ENCODE data around the gene DIABLO. TPM values are rescaled to one million over a fixed set of nuclear protein-coding genes. Genes with fewer than 3 reads are reported as not detected.
A peak's percentile ranks its signal among the peaks of the same experiment; 100 is the strongest.
"Not testable (repeated sequence)": the region's sequence is repeated elsewhere in the genome, so short reads cannot be mapped to it uniquely, and the experiment has no call there.

Gene DIABLO
- total RNA-seq, 1 donor from 2014 or later = 50.1 TPM

DNA sequence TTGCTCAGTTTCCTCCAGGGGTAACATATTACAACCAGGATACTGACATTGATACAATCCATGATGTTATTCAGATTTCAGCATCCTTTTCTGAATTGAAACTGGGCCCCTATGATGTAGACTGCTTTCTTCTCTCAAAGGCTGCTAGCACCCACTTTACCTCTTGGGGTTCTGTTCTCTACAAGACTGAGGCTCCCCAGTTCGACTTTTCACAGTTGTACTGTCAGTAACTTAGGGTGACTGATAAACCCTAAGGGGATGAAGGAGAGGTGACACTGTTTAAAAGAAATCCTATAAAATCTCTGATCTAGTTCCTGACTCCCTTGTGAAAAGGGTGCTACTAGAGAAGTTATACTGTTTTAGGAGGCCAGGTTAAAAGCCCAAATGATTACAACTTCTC lies 39.6 kb upstream of the DIABLO start:
- Mint-ChIP-seq H3K4me3 (ENCODE audit: unreplicated experiment) (peak overlapping the region; percentile 99), H3K27ac (ENCODE audit: unreplicated experiment) (peak overlapping the region; percentile 100), H3K9me3 (ENCODE audit: unreplicated experiment) (peaks cover 5% of the 10 kb centered on the region), H3K27me3 (ENCODE audit: unreplicated experiment) (peaks cover 16% of the 10 kb centered on the region), H3K36me3 (ENCODE audit: low read depth, unreplicated experiment) (peaks cover 18% of the 10 kb centered on the region), H3K4me1 (ENCODE audit: unreplicated experiment) (peaks cover 11% of the 10 kb centered on the region)
- DNase-seq (ENCODE audit: low spot score) = no peak
- TF ChIP-seq, protein P1, sequence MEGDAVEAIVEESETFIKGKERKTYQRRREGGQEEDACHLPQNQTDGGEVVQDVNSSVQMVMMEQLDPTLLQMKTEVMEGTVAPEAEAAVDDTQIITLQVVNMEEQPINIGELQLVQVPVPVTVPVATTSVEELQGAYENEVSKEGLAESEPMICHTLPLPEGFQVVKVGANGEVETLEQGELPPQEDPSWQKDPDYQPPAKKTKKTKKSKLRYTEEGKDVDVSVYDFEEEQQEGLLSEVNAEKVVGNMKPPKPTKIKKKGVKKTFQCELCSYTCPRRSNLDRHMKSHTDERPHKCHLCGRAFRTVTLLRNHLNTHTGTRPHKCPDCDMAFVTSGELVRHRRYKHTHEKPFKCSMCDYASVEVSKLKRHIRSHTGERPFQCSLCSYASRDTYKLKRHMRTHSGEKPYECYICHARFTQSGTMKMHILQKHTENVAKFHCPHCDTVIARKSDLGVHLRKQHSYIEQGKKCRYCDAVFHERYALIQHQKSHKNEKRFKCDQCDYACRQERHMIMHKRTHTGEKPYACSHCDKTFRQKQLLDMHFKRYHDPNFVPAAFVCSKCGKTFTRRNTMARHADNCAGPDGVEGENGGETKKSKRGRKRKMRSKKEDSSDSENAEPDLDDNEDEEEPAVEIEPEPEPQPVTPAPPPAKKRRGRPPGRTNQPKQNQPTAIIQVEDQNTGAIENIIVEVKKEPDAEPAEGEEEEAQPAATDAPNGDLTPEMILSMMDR (IDR thresholded peaks at IDR 0.05; ENCODE audit: unreplicated experiment) = no peak

DNA sequence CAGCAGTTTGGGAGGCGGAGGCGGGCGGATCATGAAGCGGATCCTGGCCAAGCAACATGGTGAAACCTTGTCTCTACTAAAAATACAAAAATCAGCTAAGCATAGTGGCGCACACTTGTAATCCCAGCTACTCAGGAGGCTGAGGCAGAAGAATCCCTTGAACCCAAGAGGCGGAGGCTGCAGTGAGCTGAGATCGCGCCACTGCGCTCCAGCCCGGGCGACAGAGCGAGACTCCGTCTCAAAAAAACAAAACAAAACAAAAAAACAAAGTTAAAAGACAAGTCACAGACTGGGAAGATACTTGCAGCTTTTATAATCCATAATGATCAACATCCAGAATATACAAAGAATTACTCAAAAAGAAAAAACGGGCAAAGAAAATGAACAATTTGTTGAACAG lies 34.9 kb upstream of the DIABLO start:
- DNase-seq (ENCODE audit: low spot score); H3K4me3 Mint-ChIP-seq (ENCODE audit: unreplicated experiment); H3K27me3 Mint-ChIP-seq (ENCODE audit: unreplicated experiment); H3K27ac Mint-ChIP-seq (ENCODE audit: unreplicated experiment); H3K4me1 Mint-ChIP-seq (ENCODE audit: unreplicated experiment); H3K9me3 Mint-ChIP-seq (ENCODE audit: unreplicated experiment): not testable (repeated sequence)
- H3K36me3 Mint-ChIP-seq (ENCODE audit: low read depth, unreplicated experiment) = peaks cover 23% of the 10 kb centered on the region

DNA sequence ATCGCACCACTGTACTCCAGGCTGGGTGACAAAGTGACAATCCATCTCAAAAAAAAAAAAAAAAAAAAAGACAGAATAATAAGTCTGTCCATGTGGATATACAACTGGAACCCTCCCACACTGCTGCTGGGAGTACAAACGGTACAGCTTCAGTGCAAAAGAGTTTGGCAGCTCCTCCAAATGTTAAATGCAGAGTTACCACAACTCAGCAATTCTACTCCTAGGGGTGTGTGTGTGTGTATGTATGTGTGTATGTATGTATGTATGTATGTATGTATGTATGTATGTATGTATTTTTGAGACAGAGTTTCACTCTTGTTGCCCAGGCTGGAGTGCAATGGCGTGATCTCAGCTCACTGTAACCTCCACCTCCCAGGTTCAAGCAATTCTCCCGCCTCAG lies 33.1 kb upstream of the DIABLO start:
- not testable (repeated sequence) for H3K4me1 Mint-ChIP-seq (ENCODE audit: unreplicated experiment); H3K27me3 Mint-ChIP-seq (ENCODE audit: unreplicated experiment); H3K4me3 Mint-ChIP-seq (ENCODE audit: unreplicated experiment); DNase-seq (ENCODE audit: low spot score); H3K9me3 Mint-ChIP-seq (ENCODE audit: unreplicated experiment); H3K27ac Mint-ChIP-seq (ENCODE audit: unreplicated experiment)
- H3K36me3 Mint-ChIP-seq (ENCODE audit: low read depth, unreplicated experiment) = peaks cover 23% of the 10 kb centered on the region

DNA sequence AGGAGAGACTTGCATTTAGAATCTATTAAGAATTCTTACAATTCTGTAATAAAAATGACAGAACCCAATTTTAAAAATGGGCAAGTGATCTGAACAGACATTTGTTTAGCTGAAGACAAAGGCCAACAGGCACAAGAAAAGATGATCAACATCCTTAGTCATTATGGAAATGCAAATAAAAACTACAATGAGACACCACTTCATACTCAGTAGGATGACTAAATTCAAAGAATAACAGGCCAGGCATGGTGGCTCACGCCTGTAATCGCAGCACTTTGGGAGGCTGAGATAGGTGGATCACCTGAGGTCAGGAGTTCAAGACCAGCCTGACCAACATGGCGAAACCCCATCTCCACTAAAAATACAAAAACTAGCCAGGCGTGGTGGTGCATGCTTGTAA lies 32.6 kb upstream of the DIABLO start:
- DNase-seq (ENCODE audit: low spot score); H3K27me3 Mint-ChIP-seq (ENCODE audit: unreplicated experiment); H3K4me1 Mint-ChIP-seq (ENCODE audit: unreplicated experiment); H3K9me3 Mint-ChIP-seq (ENCODE audit: unreplicated experiment); H3K27ac Mint-ChIP-seq (ENCODE audit: unreplicated experiment): not testable (repeated sequence)
- H3K4me3 Mint-ChIP-seq (ENCODE audit: unreplicated experiment) = peak overlapping the region; percentile 0
- H3K36me3 Mint-ChIP-seq (ENCODE audit: low read depth, unreplicated experiment) = peaks cover 21% of the 10 kb centered on the region

DNA sequence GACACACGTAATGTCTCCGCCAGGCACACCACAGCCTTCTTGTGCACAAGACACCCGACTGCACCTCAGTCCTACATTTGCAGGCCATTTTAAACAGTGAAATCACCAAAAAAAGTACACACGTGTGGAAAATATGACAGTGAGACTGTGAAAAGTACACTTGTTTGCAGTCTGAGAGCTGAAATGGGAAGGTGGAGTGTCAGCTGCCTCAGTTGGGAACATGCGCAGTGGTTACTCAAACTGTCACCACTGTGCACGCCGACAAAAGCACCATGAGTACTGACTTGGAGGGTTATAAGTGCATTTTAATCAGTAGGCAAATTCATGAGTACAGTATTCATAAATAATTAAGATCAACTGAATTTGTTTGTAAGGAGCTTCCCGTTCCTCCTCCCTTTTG lies 24.7 kb upstream of the DIABLO start:
- H3K9me3 Mint-ChIP-seq (ENCODE audit: unreplicated experiment) = no peaks in the 10 kb centered on the region
- peak overlapping the region; percentile 70 for H3K27ac Mint-ChIP-seq (ENCODE audit: unreplicated experiment)

DNA sequence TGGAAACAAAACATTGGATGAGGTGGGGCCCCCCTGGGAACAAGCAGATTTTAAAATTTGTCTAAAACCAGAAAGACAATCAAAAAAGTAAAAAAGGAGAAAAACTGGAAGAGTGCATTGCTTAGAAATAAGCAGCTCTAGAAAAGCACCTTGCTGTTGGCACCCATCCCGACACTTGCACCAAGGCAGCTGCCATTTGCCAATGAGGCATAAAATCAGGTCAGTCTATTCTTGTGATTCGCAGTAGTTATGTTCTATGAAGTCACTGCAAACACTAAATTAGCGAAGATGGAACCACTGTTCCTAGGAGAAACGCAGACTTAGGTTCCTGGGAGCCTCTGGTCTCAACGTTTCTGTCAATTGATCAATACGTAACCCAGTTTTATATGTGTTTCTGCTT lies 24.2 kb upstream of the DIABLO start:
- H3K9me3 Mint-ChIP-seq (ENCODE audit: unreplicated experiment) = no peaks in the 10 kb centered on the region
- no peak overlapping the region for H3K4me3 Mint-ChIP-seq (ENCODE audit: unreplicated experiment)
- peak overlapping the region; percentile 70 for H3K27ac Mint-ChIP-seq (ENCODE audit: unreplicated experiment)
- TF ChIP-seq, protein P1 (IDR thresholded peaks at IDR 0.05; ENCODE audit: unreplicated experiment) = no peak
- no peaks in the 10 kb centered on the region for H3K27me3 Mint-ChIP-seq (ENCODE audit: unreplicated experiment)
- peaks cover 21% of the 10 kb centered on the region for H3K36me3 Mint-ChIP-seq (ENCODE audit: low read depth, unreplicated experiment)
- DNase-seq (ENCODE audit: low spot score) = no peak
- peaks cover 21% of the 10 kb centered on the region for H3K4me1 Mint-ChIP-seq (ENCODE audit: unreplicated experiment)

More for the DNA sequence above, 24.7 kb upstream of the DIABLO start:
- TF ChIP-seq, protein P1 (IDR thresholded peaks at IDR 0.05; ENCODE audit: unreplicated experiment) = no peak
- Mint-ChIP-seq H3K4me1 (ENCODE audit: unreplicated experiment) (peaks cover 21% of the 10 kb centered on the region), H3K36me3 (ENCODE audit: low read depth, unreplicated experiment) (peaks cover 21% of the 10 kb centered on the region), H3K4me3 (ENCODE audit: unreplicated experiment) (no peak overlapping the region), H3K27me3 (ENCODE audit: unreplicated experiment) (no peaks in the 10 kb centered on the region)
- no peak for DNase-seq (ENCODE audit: low spot score)
